HCT116 (cell line): Measurements from ENCODE around the gene WDR43. TPM values are rescaled to one million over a fixed set of nuclear protein-coding genes. Genes with fewer than 3 reads are reported as not detected.

ENCODE experiments used
- ATAC-seq: fragments of 200-7000 bp; cut with Tn5 transposase; 2 replicates; pipeline ENCODE4 v1.9.1; 2020; ENCODE audit warnings: mild to moderate bottlenecking, moderate library complexity
- BruUV-seq: library from RNA; stranded (reverse); fragments of 400-500 nt; replicated peaks from 2 replicates; lab custom pipeline; 2021; lab: Mats Ljungman, UMichigan
- CTCF ChIA-PET: fragments of 300-600 bp; sonication (Branson Sonifier 250); formaldehyde crosslinking; loops from one replicate; lab custom pipeline; 2021; ENCODE audit warnings: antibody characterized with exemption; lab: Charles Lee
- POLR2A ChIA-PET: fragments of 300-600, 350-600 bp; sonication (Branson Sonifier 250); formaldehyde crosslinking; loops from one replicate; lab custom pipeline; 2021; ENCODE audit warnings: antibody characterized with exemption; lab: Charles Lee
- RAD21 ChIA-PET, 2 experiments: fragments of 300-600 bp; sonication (Branson Sonifier 250); formaldehyde crosslinking; loops; one replicate each; lab custom pipeline; 2023; ENCODE audit warnings: low total read pairs in 2 of 2; ENCODE audit not compliant: uncharacterized antibody in 2 of 2, unreplicated experiment in 2 of 2, low non-redundant PET in 1 of 2; lab: Charles Lee
- DNase-seq: peaks from one replicate; pipeline ENCODE4 v3.0.0-alpha.2; 2010; ENCODE audit warnings: low read depth, low spot score
- H2AFZ ChIP-seq: fragments of 200-600 bp; shearing (Covaris generic), sonication (generic); 2 replicates; pipeline ENCODE4 v1.6.1; 2017; ENCODE audit warnings: low read depth, mixed run types, mixed read lengths, antibody characterized with exemption, low read length; ENCODE audit not compliant: poor library complexity, severe bottlenecking
- H3K27ac ChIP-seq: 2 replicates; pipeline ENCODE4 v1.5.1; 2012; ENCODE audit warnings: low read depth, low read length
- H3K27me3 ChIP-seq: fragments of 200-600 bp; sonication (generic); 2 replicates; pipeline ENCODE4 v1.6.1; 2016; ENCODE audit warnings: mixed run types, low read length, mixed read lengths; ENCODE audit not compliant: insufficient read depth
- H3K36me3 ChIP-seq, 2 experiments: fragments of 200-500 bp in 1 of 2; fragments of 200-600 bp in 1 of 2; sonication (Bioruptor generic) in 1 of 2; sonication (generic) in 1 of 2; 2 replicates each; pipeline versions ENCODE4 v1.5.1 to v1.6.1; 2014 to 2016; ENCODE audit warnings: low read length in 2 of 2, inconsistent platforms in 1 of 2, mixed read lengths in 1 of 2, mixed run types in 1 of 2; ENCODE audit not compliant: insufficient read depth in 2 of 2, control insufficient read depth in 1 of 2
- H3K4me1 ChIP-seq, 2 experiments: fragments of 200-600 bp in 1 of 2; sonication (generic) in 1 of 2; 2 replicates each; pipeline versions ENCODE4 v1.5.1 to v1.6.1; 2012 to 2017; ENCODE audit warnings: low read length in 2 of 2, inconsistent platforms in 1 of 2, mild to moderate bottlenecking in 1 of 2, mixed read lengths in 1 of 2, mixed run types in 1 of 2, moderate library complexity in 1 of 2; ENCODE audit not compliant: insufficient read depth in 2 of 2, control insufficient read depth in 1 of 2
- H3K4me2 ChIP-seq: fragments of 200-600 bp; sonication (generic); 2 replicates; pipeline ENCODE4 v1.6.1; 2017; ENCODE audit warnings: mixed run types, low read length, mixed read lengths
- H3K4me3 ChIP-seq, 2 experiments: fragments of 200-600 bp in 1 of 2; sonication (generic) in 1 of 2; replicated peaks in 1 of 2; 2 replicates each; pipeline ENCODE4 v1.5.1; 2011 to 2016; ENCODE audit warnings: low read length in 2 of 2, control low read depth in 1 of 2, low read depth in 1 of 2, mild to moderate bottlenecking in 1 of 2, mixed read lengths in 1 of 2, mixed run types in 1 of 2
- H3K79me2 ChIP-seq: fragments of 200-600 bp; sonication (generic); 2 replicates; pipeline ENCODE4 v1.6.1; 2017; ENCODE audit warnings: mild to moderate bottlenecking, mixed run types, low read length, moderate library complexity, mixed read lengths; ENCODE audit not compliant: insufficient read depth
- H3K9ac ChIP-seq: fragments of 200-600 bp; sonication (generic); 2 replicates; pipeline ENCODE4 v1.6.1; 2016; ENCODE audit warnings: low read length, mixed read lengths
- H3K9me2 ChIP-seq: fragments of 200-600 bp; sonication (generic), shearing (Covaris generic); 2 replicates; pipeline ENCODE4 v1.6.1; 2017; ENCODE audit warnings: mixed run types, mild to moderate bottlenecking, moderate library complexity; ENCODE audit not compliant: insufficient read depth
- H3K9me3 ChIP-seq, 2 experiments: fragments of 200-500 bp in 1 of 2; fragments of 200-600 bp in 1 of 2; sonication (Bioruptor generic) in 1 of 2; sonication (generic) in 1 of 2; 2 replicates each; pipeline ENCODE4 v1.6.1; 2014 to 2017; ENCODE audit warnings: low read length in 2 of 2, mixed read lengths in 2 of 2, inconsistent platforms in 1 of 2, low read depth in 1 of 2, mild to moderate bottlenecking in 1 of 2, mixed run types in 1 of 2, moderate library complexity in 1 of 2; ENCODE audit not compliant: control insufficient read depth in 1 of 2, insufficient read depth in 1 of 2
- H4K20me1 ChIP-seq: fragments of 200-600 bp; sonication (generic), shearing (Covaris generic); 2 replicates; pipeline ENCODE4 v1.6.1; 2017; ENCODE audit warnings: mixed run types, mild to moderate bottlenecking, moderate library complexity; ENCODE audit not compliant: insufficient read depth
- CBX3 ChIP-seq: IDR thresholded peaks from 2 replicates; pipeline ENCODE4 v1.6.1; 2012; ENCODE audit warnings: low read depth
- CEBPB ChIP-seq: IDR thresholded peaks from 2 replicates; pipeline ENCODE4 v1.6.1; 2012; ENCODE audit warnings: low read depth
- EGR1 ChIP-seq: IDR thresholded peaks from 2 replicates; pipeline ENCODE4 v1.6.1; 2012; ENCODE audit warnings: low read depth
- EZH2 ChIP-seq: fragments of 200-600 bp; sonication (generic); IDR thresholded peaks from 2 replicates; pipeline ENCODE4 v1.6.1; 2017; ENCODE audit warnings: antibody characterized with exemption, mixed run types
- EZH2phosphoT487 ChIP-seq: fragments of 200-600 bp; IDR thresholded peaks from 2 replicates; pipeline ENCODE4 v1.6.1; 2018; ENCODE audit warnings: antibody characterized with exemption, borderline replicate concordance
- FOSL1 ChIP-seq: IDR thresholded peaks from 2 replicates; pipeline ENCODE4 v1.6.1; 2012; ENCODE audit warnings: low read depth
- JUND ChIP-seq: IDR thresholded peaks from 2 replicates; pipeline ENCODE4 v1.6.1; 2012
- SIN3A ChIP-seq: IDR thresholded peaks from 2 replicates; pipeline ENCODE4 v1.6.1; 2012; ENCODE audit warnings: low read depth
- SP1 ChIP-seq: IDR thresholded peaks from 2 replicates; pipeline ENCODE4 v1.6.1; 2012; ENCODE audit warnings: low read depth
- SRF ChIP-seq: IDR thresholded peaks from 2 replicates; pipeline ENCODE4 v1.6.1; 2012; ENCODE audit warnings: low read depth
- TCF7L2 ChIP-seq: IDR thresholded peaks from 2 replicates; pipeline ENCODE4 v1.7.0; 2011; ENCODE audit warnings: borderline replicate concordance, inconsistent platforms; ENCODE audit not compliant: insufficient read depth, insufficient read length; ENCODE audit errors: extremely low read depth
- ZNF274 ChIP-seq: fragments of 200-500 bp; sonication (Bioruptor generic); IDR thresholded peaks from 2 replicates; pipeline ENCODE4 v1.6.1; 2014; ENCODE audit warnings: mild to moderate bottlenecking, low read depth, low read length, inconsistent platforms
- intact Hi-C: fragments of 100-400 bp; cut with micrococcal nuclease; formaldehyde crosslinking; loops from 2 replicates; pipeline ENCODE4 v1.10.0; 2022
- total RNA-seq: library from RNA; stranded (reverse); gene quantifications from one replicate; pipeline ENCODE4 v1.2.1, GENCODE V29; 2021; ENCODE audit not compliant: unreplicated experiment
- TF ChIP-seq, protein P1 (sequence below): IDR thresholded peaks from 2 replicates; pipeline ENCODE4 v1.6.1; 2011; ENCODE audit warnings: mild to moderate bottlenecking, low read length, moderate library complexity; ENCODE audit not compliant: insufficient replicate concordance; ENCODE audit errors: extremely low read depth
- TF ChIP-seq, protein P2 (sequence below): IDR thresholded peaks from 2 replicates; pipeline ENCODE4 v1.6.1; 2012; ENCODE audit warnings: low read depth
- TF ChIP-seq, protein P3 (sequence below): IDR thresholded peaks from 2 replicates; pipeline ENCODE4 v1.6.1; 2012
- TF ChIP-seq, protein P4 (sequence below), 3 experiments: fragments of 200-600 bp in 1 of 3; sonication (generic) in 1 of 3; IDR thresholded peaks in 2 of 3; conservative IDR thresholded peaks in 1 of 3; 2 replicates each; pipeline ENCODE4 v1.5.1; 2012 to 2017; ENCODE audit warnings: low read depth in 2 of 3, low read length in 2 of 3, antibody characterized with exemption in 1 of 3, borderline replicate concordance in 1 of 3, control low read depth in 1 of 3, mild to moderate bottlenecking in 1 of 3, mixed read lengths in 1 of 3, mixed run types in 1 of 3, moderate library complexity in 1 of 3; ENCODE audit not compliant: insufficient read depth in 1 of 3

The WDR43 gene
- total RNA-seq, 1 experiment from 2014 or later, result 119 TPM

DNA sequence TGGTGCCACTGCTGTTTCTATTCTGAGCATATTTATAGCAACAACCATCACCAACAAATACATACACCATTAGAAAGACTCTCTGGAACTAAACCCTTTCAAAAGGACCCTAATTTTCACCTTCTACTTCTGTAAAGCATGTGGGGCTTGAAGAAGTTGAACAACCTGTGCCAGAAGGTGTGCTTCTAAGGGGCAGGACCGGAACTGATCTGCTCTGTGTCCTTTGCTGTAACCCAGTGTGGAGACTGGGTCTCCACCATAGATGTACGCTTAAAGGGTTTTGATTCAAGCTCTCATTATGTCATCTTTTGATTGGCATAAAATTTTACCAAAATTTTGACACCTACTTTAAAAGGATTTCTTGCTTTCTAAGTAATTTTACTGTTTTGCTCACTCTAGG lies 40.3 kb downstream of the WDR43 start:
- DNase-seq (no peak), ATAC-seq (no peak)
- no peak overlapping the region for H3K4me2 ChIP-seq
- H3K79me2 ChIP-seq, result peaks cover 97% of the 10 kb centered on the region
- H3K9me3 ChIP-seq, result no peaks in the 10 kb centered on the region
- intact Hi-C loops, result no loop called here
- H3K36me3 ChIP-seq, result peaks cover 72 to 81% of the 10 kb centered on the region in 2 experiments
- POLR2A ChIA-PET, result no interaction called here
- no peak overlapping the region for H3K4me3 ChIP-seq
- no TSS peak for BruUV-seq
- TF ChIP-seq EZH2 (no peak), SIN3A (no peak), SRF (no peak), CBX3 (no peak), EGR1 (no peak), CEBPB (no peak), SP1 (no peak), TCF7L2 (no peak), JUND (no peak), EZH2phosphoT487 (no peak), ZNF274 (no peak), FOSL1 (no peak)
- TF ChIP-seq, protein P1, sequence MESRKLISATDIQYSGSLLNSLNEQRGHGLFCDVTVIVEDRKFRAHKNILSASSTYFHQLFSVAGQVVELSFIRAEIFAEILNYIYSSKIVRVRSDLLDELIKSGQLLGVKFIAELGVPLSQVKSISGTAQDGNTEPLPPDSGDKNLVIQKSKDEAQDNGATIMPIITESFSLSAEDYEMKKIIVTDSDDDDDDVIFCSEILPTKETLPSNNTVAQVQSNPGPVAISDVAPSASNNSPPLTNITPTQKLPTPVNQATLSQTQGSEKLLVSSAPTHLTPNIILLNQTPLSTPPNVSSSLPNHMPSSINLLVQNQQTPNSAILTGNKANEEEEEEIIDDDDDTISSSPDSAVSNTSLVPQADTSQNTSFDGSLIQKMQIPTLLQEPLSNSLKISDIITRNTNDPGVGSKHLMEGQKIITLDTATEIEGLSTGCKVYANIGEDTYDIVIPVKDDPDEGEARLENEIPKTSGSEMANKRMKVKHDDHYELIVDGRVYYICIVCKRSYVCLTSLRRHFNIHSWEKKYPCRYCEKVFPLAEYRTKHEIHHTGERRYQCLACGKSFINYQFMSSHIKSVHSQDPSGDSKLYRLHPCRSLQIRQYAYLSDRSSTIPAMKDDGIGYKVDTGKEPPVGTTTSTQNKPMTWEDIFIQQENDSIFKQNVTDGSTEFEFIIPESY, result no peak
- TF ChIP-seq, protein P2, sequence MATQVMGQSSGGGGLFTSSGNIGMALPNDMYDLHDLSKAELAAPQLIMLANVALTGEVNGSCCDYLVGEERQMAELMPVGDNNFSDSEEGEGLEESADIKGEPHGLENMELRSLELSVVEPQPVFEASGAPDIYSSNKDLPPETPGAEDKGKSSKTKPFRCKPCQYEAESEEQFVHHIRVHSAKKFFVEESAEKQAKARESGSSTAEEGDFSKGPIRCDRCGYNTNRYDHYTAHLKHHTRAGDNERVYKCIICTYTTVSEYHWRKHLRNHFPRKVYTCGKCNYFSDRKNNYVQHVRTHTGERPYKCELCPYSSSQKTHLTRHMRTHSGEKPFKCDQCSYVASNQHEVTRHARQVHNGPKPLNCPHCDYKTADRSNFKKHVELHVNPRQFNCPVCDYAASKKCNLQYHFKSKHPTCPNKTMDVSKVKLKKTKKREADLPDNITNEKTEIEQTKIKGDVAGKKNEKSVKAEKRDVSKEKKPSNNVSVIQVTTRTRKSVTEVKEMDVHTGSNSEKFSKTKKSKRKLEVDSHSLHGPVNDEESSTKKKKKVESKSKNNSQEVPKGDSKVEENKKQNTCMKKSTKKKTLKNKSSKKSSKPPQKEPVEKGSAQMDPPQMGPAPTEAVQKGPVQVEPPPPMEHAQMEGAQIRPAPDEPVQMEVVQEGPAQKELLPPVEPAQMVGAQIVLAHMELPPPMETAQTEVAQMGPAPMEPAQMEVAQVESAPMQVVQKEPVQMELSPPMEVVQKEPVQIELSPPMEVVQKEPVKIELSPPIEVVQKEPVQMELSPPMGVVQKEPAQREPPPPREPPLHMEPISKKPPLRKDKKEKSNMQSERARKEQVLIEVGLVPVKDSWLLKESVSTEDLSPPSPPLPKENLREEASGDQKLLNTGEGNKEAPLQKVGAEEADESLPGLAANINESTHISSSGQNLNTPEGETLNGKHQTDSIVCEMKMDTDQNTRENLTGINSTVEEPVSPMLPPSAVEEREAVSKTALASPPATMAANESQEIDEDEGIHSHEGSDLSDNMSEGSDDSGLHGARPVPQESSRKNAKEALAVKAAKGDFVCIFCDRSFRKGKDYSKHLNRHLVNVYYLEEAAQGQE, result no peak
- TF ChIP-seq, protein P3, sequence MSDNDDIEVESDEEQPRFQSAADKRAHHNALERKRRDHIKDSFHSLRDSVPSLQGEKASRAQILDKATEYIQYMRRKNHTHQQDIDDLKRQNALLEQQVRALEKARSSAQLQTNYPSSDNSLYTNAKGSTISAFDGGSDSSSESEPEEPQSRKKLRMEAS, result no peak
- TF ChIP-seq, protein P4, sequence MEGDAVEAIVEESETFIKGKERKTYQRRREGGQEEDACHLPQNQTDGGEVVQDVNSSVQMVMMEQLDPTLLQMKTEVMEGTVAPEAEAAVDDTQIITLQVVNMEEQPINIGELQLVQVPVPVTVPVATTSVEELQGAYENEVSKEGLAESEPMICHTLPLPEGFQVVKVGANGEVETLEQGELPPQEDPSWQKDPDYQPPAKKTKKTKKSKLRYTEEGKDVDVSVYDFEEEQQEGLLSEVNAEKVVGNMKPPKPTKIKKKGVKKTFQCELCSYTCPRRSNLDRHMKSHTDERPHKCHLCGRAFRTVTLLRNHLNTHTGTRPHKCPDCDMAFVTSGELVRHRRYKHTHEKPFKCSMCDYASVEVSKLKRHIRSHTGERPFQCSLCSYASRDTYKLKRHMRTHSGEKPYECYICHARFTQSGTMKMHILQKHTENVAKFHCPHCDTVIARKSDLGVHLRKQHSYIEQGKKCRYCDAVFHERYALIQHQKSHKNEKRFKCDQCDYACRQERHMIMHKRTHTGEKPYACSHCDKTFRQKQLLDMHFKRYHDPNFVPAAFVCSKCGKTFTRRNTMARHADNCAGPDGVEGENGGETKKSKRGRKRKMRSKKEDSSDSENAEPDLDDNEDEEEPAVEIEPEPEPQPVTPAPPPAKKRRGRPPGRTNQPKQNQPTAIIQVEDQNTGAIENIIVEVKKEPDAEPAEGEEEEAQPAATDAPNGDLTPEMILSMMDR (IDR thresholded peaks at IDR 0.05 in 2 of 3, conservative IDR thresholded peaks at IDR 0.05 in 1 of 3; ENCODE audit: borderline replicate concordance in 1 of 3, insufficient read depth in 1 of 3, low read depth in 2 of 3, low read length in 2 of 3), result no peak
- no peaks in the 10 kb centered on the region for H3K4me1 ChIP-seq
- no peaks in the 10 kb centered on the region for H3K9me2 ChIP-seq
- no peak overlapping the region for H3K9ac ChIP-seq
- peaks cover 32% of the 10 kb centered on the region; the same call in 1 of the 2 replicates for H4K20me1 ChIP-seq
- no peaks in the 10 kb centered on the region for H3K27me3 ChIP-seq
- CTCF ChIA-PET, result no interaction called here
- RAD21 ChIA-PET, result no interaction called here
- H3K27ac ChIP-seq, result no peak overlapping the region
- H2AFZ ChIP-seq, result no peak overlapping the region
